Measurements from ENCODE around the gene SOBP.

DNA sequence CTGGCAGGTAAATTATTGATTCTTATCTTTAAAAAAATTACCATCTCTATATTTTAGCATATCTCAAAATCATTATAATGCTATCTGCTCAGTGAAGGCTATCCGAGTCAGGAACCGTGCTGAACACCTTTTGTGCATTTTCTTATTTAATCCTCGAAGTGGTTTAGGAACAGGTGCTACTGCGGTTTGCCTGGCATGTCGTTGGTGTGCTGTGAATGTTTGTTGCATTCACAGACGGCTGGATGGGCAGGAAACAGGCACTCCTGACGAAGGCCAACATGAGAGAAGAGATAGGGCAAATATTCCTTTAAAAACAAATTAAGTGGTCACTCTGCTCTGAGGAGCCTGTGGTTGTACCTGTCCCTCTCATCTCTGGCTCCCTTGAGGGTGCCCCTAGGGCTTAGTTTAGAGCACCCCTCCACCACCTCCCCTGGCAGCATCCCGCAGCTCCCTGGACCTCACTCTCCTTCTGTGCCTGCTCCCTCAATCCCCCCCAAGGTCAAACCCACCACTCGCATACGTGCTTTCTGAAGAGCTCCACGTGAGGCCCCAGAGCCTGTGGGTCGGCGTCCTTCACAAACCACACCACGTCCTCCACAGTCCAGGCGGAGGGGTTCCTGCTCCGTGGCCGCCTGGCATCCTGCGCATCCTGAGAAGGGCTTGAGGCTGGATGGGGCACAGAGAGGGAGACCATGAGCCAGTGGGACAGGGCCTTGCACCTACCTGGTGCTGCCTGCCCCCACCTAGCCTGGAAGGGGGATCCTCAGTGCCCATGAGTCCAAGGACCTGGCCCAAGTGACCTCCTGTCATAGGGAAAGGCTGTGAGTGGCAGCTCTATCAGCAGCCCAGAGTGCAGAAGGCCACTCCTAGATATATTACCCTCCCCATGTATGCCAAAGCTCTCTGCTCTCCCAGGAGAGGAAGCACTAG lies 217.7 kb downstream of the SOBP start:
- TF ChIP-seq, protein P1, sequence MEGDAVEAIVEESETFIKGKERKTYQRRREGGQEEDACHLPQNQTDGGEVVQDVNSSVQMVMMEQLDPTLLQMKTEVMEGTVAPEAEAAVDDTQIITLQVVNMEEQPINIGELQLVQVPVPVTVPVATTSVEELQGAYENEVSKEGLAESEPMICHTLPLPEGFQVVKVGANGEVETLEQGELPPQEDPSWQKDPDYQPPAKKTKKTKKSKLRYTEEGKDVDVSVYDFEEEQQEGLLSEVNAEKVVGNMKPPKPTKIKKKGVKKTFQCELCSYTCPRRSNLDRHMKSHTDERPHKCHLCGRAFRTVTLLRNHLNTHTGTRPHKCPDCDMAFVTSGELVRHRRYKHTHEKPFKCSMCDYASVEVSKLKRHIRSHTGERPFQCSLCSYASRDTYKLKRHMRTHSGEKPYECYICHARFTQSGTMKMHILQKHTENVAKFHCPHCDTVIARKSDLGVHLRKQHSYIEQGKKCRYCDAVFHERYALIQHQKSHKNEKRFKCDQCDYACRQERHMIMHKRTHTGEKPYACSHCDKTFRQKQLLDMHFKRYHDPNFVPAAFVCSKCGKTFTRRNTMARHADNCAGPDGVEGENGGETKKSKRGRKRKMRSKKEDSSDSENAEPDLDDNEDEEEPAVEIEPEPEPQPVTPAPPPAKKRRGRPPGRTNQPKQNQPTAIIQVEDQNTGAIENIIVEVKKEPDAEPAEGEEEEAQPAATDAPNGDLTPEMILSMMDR (IDR thresholded peaks at IDR 0.05): no peak
- TF ChIP-seq ESRRA (IDR thresholded peaks at IDR 0.05; ENCODE audit: borderline replicate concordance, low read length) (no peak), POLR2A (IDR thresholded peaks at IDR 0.05; ENCODE audit: low read length) (no peak), USF2 (IDR thresholded peaks at IDR 0.05) (no peak), TP53 (CRISPR knock-in tag; IDR thresholded peaks at IDR 0.05) (no peak), RAD21 (conservative IDR thresholded peaks at IDR 0.05 in 1 of 2, IDR thresholded peaks at IDR 0.05 in 1 of 2) (no peak), HMGXB4 (CRISPR knock-in tag; IDR thresholded peaks at IDR 0.05; ENCODE audit: borderline replicate concordance) (no peak), CBX8 (IDR thresholded peaks at IDR 0.05) (no peak), NR3C1 (IDR thresholded peaks at IDR 0.05) (no peak), ZFP36 (IDR thresholded peaks at IDR 0.05; ENCODE audit: borderline replicate concordance, partially characterized antibody) (no peak), ATOH8 (CRISPR knock-in tag; IDR thresholded peaks at IDR 0.05; ENCODE audit: low read depth) (no peak), HOXA7 (CRISPR knock-in tag; IDR thresholded peaks at IDR 0.05) (no peak), CBX2 (IDR thresholded peaks at IDR 0.05; ENCODE audit: borderline replicate concordance, low read depth) (no peak)
- TF ChIP-seq, protein P2, sequence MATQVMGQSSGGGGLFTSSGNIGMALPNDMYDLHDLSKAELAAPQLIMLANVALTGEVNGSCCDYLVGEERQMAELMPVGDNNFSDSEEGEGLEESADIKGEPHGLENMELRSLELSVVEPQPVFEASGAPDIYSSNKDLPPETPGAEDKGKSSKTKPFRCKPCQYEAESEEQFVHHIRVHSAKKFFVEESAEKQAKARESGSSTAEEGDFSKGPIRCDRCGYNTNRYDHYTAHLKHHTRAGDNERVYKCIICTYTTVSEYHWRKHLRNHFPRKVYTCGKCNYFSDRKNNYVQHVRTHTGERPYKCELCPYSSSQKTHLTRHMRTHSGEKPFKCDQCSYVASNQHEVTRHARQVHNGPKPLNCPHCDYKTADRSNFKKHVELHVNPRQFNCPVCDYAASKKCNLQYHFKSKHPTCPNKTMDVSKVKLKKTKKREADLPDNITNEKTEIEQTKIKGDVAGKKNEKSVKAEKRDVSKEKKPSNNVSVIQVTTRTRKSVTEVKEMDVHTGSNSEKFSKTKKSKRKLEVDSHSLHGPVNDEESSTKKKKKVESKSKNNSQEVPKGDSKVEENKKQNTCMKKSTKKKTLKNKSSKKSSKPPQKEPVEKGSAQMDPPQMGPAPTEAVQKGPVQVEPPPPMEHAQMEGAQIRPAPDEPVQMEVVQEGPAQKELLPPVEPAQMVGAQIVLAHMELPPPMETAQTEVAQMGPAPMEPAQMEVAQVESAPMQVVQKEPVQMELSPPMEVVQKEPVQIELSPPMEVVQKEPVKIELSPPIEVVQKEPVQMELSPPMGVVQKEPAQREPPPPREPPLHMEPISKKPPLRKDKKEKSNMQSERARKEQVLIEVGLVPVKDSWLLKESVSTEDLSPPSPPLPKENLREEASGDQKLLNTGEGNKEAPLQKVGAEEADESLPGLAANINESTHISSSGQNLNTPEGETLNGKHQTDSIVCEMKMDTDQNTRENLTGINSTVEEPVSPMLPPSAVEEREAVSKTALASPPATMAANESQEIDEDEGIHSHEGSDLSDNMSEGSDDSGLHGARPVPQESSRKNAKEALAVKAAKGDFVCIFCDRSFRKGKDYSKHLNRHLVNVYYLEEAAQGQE (IDR thresholded peaks at IDR 0.05): no peak

Data from A549 (cell line).